Left hindlimb (tissue), 1 donor: ENCODE results near the gene IZUMO4.
"Not testable (repeated sequence)": the region's sequence is repeated elsewhere in the genome, so short reads cannot be mapped to it uniquely, and the experiment has no call there.

Experiments
- DNase-seq: peaks from one replicate; pipeline ENCODE4 v3.0.0-alpha.2; 2018

IZUMO4 gene

DNA sequence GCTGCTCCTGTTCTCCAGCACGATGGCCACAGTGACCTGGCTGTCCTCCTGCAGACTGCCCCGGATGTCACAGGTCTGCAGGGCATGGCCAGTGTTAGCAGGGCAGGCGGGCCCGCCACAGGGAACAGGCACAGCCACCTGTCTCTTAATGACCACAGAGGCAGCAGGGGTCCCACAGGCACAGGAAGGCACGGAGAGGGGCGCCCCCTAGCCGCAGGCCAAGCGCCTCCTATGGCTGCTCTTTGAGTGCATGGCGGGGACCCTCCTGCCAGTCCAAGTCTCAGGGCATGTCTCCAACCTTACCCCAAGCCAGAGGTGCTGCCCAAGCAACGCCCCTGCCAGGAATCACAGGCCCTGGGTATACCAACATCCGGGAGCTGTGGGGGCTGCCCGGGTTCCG is 14.1 kb downstream of the IZUMO4 start:
- DNase-seq: no peak

DNA sequence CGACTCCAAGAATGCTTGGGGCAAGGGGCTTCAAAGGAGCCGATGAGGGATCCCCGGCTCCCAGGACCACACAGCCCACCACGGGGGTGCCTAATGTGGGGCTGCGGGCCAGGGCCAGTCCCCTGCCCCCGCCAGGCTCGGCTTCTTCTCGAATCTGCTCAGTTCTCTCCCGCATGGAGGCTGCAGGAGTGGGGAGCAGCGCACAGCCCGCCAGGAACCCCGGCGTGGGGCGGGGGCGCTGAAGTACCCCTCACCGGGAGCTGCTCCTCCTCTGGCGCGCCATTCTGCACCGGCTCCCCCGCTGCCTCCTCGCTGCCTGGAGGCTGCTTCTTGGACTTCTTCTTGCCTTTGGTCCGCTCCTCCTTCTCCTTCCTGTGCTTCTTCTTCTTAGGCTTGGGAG is 14.7 kb downstream of the IZUMO4 start:
- DNase-seq: no peak

DNA sequence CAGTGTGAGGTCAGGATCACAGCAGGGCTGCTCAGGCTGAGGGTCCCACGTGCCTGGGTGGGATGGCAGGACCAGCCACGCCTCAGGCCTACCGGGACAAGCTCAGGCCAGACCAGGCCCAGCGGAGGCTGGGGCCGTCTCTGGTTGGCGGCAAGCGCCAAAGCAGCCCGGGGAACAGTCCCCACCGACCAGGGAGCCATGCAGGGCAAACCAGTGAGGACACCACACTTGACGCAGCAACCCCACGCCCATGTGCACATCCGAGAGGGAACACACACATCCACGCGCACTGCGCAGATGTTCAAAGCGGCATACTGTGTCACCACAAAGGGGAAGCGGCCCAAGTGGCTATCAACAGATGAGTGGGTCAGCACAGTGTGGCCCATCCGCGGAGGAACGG is 15.2 kb downstream of the IZUMO4 start:
- no peak for DNase-seq

DNA sequence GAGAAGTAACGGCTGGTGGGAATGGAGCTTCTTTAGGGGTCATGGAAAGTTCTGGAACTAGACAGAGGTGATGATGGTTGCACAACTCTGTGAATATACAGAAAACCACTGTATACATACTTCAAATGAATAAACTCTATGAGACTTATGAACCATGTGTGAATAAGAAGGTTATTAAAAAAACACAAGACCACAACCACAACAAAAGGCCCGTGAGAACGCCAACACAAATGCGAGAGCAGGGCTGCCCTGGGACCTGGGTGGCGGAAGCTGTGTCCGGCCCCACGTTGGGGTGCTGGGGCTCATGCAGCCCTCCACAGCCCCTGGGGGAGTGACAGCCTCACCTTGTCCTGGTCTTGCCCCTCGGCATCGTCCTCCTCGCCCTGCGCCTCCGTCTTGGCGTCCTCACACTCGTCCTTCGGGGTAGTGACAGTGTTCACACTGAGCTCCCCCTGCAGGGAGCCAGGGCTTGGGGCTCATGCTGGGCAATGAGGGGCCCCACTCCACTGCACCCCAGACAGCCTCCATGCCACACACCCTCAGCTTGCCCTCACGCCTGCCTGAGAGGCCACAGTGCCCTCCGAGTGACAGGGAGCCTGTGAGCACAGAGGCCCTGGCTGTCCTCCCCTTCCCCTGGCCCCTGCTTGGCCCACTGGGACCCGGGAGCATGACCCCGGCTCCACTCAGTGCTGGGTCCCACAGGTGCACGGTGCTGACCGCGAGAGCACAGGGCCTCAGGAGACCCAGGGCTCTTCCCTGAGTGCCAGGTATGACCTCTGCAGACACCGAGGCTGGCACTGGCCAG is 16.0 kb downstream of the IZUMO4 start:
- DNase-seq: no peak

DNA sequence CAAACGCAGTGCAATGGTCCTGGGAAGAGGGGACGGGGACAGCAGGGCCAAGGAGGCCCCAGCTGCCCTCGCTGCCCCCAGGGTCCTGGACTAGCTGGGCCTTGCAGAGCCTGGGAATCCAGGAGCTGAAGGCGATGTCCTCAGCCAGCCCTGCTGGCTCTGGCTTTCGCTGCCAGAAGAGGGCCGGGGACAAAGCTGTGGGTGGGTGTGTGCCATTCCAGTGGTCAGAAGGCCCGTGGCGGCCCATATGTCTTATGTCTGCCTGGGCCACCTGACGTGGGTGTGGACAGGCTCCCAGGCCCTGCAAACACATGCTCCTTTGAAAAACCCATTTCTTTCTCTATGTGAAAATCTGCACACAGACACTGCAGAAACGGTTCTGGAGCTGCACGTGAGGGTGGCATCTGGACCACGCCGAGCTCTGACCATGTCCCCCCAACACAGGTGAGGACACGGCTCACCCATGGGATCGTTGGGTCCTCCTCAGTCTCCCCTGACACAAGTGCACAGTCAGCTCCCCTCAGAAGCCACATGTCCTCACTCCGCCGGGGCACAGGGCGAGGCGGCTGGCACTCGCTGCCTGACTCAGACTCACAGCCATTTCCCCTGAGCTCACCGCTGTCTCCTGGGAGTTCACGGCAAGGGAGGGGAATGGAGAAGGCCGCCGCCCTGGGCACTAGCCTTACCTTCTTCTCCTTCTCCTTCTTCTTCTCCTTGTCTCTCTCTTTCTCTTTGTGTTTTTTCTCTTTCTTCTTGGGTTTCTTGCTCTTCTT is 16.9 kb downstream of the IZUMO4 start:
- no peak for DNase-seq

DNA sequence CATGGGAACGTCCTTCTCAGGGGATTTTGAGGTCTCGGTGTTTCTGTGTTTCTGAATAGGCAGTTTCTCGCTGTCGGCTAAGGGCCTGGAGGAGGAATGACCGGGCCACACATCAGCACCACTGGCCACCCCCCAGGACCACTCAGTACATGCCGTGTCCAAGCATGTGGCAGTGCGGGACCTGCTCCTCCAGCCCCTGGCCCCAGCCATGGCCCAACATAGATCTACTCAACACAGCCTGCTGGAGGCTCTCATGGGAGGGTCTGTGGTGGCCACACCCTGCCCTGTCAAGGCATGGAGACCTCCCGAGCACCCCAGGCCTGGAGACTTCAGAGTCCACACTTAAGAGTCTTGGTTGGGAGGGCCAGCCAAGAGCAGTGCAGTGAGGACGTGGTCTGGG is 17.5 kb downstream of the IZUMO4 start:
- DNase-seq: no peak

DNA sequence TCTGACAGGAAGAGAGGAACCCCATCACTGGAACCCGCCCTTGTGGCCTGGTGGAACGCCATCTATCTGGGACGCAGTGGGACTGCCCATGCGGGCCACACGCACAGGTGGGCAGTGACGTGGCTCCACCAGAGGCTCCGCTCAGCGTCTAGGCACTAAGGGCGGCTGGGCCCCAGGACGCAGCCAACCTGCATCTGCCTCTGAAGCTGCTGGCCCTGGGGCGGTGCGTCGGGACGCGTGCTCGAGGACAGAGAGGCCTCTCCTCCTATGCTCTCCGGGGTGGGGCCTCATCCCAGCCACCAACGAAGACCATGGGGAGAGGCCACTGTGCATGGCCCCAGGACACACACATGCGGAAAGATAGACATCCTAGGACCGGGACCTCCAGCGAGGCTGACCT is 18.1 kb downstream of the IZUMO4 start:
- no peak for DNase-seq

DNA sequence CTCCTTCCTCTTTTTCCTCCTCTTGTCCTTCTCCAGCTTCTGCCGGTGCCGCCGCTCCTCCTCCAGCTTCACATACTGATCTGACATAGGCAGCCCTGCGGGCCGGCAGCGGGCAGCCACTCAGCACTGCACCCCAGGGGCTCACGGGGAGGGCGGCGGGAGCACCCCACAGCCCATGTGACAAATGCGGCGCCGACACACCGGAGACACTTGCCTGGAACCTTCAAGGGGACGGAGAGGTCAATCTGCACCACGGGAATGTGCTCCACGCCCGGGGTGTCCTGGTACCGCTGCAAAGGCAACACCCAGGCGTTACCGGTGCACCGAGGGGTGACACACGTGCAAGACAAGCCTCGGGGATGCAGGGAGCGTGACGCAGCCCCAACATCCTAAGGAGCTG is 18.6 kb downstream of the IZUMO4 start:
- DNase-seq: no peak

DNA sequence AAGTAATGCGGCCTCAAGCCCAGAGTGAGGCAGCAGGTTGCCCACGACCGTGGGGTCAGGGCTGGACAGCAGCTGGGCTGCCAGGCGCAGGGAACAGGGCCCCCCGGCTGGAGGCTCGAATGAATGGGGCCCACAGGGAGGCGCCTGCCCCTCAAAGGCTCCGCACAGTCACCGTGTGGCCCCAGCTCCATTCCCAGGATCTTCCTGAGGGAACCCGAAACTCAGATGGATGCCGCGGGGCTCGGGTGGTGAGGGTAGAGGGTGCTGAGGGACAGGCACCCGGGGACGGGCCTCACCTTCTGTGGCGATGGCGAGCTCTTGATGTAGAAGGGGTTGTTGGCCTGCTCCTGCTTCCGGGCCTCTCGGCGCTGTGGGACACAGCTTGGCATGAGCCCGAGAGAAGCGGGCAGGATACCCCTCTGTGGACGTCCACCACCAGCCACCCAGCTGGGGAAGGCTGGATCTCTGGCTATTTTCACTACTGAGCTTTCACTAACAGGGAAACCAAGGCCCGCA is 19.3 kb downstream of the IZUMO4 start:
- DNase-seq: no peak

DNA sequence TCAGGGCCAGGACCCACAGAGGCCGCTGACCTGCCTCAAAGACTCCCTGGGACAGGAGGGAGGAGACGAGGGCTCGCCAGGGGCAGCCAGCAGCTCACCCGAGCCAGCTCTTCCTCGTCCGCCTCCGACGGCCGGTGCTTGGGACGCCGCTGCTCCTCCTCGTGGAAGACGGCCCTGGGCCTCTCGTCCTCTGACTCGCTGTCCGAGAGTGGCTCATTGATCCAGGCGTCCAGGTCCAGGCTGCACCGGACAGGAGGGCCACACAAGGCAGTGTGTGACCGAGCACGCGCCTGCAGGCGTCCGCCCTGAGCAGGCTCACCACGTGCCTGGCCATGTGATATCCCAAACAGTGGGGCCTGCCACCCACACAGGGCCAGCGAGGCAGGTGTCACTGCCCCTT is 19.8 kb downstream of the IZUMO4 start:
- no peak for DNase-seq

DNA sequence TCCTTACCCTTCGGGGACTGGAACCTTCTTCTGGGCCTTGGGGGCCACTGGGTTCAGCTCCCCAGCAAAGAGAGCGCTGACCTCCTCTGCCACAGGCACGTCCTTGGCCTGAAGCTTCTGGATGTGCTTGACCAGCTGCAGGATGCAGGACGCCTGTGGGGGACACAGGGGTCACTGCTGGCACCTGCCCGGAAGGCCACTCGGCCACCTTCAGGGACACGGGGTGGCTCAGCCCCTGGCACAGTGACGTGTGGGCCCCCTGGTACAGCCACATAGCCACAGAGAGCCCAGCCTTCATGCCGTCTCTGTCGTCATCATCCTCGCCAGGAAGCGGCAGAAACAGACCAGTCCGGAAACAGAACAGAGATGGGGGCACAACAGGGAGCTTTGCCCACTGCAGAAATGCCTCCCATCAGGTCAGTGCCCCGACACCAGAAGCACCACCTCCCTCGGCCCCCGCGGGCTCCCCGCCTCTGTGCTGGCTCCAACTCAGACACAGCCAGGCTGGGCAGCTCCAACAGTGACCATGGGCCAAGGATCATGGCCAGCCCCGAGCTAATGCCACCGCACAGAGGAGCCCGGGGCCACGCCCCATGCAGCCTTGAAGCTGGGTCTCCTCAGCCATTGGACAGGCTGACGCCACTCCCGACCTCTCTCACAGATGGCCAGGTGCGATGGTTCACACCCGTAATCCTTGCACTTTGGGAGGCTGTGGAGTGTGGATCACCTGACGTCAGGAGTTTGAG is 20.7 kb downstream of the IZUMO4 start:
- DNase-seq: no peak

DNA sequence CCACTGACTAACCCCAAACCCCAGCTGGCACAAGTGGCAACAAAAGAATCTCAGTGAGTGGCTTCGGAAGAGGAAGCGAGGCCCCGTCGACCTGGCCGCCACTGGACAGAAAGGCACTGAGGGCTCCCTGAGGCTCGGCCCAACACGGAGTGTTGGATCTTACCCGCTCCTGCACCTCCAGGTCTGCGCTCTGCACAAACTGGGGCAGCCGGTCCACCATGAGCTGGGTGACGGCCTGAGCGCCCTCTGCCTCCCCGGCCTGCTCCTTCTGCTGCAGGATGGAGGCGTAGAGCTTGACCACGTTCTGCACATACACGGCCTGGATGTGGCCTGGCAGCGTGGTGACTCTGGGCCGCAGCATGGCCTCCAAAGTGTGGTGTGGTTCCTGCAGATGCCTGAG is 21.7 kb downstream of the IZUMO4 start:
- DNase-seq: no peak

DNA sequence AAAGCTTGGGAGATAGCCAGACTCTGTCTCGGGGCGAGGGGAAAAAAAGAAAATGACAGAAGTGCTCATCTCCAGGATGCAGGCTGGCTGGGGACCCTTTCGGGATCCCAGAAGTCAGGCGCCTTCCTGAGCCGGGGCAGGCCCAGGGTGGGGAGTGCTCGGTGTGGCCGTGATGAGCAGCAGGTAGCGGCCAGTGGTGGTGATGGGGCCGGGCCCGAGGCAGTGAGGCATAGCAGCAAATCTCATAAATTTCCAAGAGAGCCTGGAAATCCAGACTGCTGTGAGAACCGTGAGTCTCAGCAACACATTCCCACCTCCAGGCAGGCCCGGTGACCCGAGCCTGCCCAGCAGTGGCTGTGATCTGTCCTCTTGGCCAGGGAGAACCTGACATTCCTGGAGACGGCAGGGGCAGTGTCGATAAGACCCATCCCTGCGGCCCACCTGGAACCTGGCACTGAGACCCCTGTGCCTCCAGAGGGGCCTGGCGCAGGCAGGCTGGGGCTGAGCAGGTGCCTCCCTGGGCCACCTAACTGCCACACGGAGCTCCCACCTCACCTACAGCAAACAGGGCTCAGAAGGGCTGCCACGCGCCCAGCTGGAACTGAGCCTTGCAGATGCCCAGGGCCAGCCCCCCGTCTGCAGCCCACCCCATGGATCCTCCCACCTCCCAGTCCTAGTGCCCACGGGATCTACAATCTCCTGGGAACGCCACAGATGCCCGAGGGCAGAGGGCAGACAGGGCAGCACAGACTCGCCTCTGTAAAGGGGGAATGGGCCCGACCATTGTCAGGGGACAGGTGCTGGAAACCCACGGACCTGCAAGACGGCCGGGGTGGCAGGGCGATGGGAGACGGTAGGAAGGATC is 23.4 kb downstream of the IZUMO4 start:
- DNase-seq: no peak

DNA sequence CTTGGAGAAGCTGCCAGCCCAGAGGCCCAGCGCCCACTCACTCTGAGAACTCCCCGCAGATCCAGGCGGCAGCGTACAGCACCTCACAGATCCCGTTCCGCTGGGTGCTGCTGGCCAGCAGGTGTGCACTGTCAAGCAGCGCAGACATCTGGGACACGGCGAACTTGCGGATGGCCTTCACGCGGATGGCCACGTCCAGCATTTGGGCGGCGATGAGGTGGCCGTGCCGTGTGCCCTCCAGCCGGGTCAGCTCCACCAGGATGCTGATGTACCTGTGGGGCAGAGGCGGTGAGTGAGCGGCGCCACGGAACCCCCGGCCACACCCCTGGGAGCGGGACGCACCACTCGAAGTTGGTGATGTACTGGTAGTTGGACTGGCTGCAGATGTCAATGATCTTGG is 24.1 kb downstream of the IZUMO4 start:
- no peak for DNase-seq

DNA sequence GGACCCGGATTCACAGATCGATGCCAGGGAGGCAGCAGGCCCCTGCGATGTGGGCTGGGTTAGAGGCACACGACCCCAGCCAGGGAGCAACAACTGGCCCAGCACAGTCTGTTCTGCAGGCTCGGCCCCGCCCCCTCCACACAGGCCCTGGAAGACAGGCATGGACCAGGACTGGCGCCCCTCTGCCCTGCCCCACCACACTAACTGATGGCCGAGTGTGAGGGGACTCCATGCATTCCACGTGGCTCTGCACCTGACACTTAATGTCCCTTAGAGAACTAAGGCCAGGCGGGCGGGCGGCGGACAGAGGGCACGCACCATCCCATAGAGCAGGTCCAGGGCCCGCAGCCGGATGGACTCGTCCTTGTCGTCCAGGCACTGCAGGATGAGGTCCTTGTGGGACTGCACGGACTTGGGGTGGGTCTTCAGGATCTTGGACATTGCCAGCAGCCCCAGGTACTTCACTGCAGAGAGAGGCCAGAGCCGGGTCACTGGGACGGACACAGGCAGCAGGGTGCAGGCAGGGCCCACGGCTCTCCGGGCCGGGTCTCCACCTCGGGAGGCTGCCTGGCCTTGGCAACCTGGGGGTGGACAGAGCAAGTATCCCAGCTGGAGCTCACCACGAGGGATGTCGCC is 24.8 kb downstream of the IZUMO4 start:
- DNase-seq: no peak

DNA sequence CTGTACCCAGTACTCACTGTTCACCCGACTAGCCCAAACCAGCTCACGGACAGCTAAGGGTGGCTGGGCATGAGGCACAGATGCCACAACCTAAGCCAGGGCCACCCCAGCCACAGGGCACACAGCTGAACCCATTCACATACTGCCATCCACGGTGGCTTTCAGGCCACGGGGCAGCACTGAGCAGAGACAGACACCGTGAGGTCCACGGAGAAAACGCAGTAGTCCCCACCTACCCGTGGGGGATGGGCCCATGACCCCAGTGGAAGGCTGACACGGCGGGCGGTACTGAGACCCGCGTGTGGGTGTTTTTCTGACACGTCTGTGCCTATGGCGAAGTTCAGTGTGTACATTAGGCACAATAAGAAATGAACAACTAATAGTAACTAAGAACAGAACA is 25.5 kb downstream of the IZUMO4 start:
- DNase-seq: no peak

DNA sequence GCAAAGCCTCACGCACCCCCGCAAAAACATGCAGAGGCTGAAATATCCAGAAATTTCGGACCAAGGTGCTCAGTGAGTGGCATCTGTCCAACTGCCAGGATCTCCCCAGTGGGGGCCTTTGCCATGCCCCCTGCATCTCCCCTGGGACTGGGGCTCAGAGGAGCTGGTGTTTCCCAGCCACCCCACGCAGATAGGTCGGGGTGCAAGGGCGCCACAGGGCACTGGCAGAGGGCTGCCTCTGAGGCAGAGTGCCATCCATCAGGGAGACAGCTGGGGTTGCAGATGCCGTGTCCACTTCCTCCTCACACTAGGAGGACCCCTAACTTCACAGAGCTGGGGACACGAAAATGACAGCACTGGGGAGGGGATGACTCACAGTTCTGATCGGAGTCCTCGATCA is 26.3 kb downstream of the IZUMO4 start:
- no peak for DNase-seq

DNA sequence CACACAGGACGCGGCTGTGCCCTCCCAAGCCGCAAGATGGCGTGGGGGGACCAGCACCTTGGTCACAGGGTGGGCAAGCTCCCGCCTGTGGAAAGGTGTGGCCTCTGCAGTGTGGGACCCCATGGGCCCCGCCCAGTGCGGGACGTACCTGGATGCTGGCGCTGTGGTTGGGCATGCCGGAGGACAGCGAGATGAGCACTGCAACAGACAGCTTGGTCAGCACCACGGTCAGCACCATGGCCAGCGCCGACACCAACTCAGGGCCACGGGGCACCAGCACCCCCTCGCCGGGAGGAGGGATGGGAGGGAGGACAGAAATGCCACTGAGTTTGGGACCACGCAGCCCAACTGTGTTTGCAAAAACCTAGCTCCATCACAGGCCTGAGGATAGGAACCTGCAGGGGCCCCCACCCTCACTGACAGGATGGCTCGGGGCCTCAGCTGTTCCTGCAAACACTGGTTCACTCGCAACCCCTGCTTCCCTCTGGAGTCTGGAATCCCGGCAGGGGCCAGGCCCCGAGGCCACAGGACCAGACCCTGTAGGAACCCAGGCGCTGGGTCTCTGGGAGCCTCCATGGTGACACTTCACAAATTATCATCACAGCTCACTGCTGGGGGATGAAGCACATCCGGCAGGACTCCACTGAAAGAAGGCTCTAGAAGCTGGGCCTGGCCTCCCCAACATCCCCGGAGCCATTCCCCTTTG is 27.1 kb downstream of the IZUMO4 start:
- no peak for DNase-seq

DNA sequence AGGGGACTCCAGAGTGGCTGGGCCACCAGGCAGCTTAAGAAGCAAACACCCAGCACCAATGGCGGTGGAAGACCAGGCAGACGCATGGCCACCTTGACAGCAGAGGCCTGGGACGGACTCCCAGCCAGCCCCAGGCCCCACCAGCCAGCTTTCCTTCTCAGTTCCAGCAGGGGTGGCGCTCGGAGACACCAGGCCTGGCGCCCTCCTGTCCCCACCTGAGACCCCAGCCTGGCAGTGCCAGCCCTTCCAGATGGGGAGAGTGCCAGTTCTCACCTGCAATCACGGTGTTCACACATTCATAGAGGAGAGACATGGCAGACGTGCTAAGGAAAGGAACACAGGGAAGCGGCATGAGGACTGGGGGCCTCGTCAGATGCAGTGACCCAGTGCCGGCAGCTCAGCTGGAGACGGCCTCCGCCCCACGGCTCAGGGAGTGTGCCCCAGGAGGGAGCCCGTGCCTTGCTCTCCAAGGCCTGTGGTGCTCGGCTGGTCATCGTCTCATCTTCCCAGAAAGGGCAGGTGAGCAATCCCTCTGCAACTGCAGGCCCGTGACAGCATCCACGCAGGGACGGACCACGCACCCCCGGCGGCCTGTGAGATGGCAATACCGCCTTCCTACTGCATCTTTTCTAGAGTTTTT is 30.3 kb downstream of the IZUMO4 start:
- no peak for DNase-seq

DNA sequence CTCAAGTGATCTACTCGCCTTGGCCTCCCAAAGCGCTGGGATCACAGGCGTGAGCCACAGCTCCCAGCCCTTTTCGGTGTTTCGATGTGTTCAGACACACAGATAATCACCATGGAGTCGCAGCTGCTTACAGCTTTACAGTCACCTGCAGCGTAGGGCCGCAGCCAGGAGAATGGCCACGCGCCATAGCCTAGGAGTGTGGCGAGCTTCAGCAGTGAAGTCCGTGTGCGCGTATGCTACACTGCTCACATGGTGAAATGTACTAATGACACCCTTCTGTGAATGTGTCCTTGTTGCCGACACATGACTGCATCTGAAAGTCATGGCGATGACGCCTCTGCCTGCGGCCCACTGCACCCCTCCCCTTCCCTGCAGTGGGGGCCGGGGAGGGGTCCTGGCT is 31.0 kb downstream of the IZUMO4 start:
- DNase-seq: no peak

DNA sequence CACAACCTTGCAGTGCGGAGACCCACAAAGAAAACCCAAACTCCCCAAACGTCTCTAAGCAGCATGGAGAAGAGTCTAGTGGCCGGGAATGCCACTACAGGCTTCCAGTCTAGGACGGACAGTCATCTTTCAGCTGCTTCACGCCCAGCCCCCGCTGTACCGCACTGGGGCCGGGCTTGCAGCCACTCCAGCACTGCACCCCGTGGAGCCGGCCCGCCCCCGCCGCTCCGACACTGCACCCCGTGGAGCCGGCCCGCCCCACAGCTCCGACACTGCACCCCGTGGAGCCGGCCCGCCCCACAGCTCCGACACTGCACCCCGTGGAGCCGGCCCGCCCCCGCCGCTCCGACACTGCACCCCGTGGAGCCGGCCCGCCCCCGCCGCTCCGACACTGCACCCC is 31.5 kb downstream of the IZUMO4 start:
- not testable (repeated sequence) for DNase-seq
